ENCODE measurements around the gene POFUT1. TPM values are rescaled to one million over a fixed set of nuclear protein-coding genes. Genes with fewer than 3 reads are reported as not detected.

Gene POFUT1
- total and polyA plus RNA-seq, 2 of the 8 experiments (the other 6 are each of a cell fraction or from before 2014, with no cell fraction given) = 19.4 to 24.4 TPM

- TF ChIP-seq CHD7 (IDR thresholded peaks at IDR 0.05; ENCODE audit: insufficient replicate concordance, low read length) (no peak), ATF3 (IDR thresholded peaks at IDR 0.05; ENCODE audit: insufficient read depth, low read depth, low read length) (no peak), SUZ12 (IDR thresholded peaks at IDR 0.05; ENCODE audit: low read length) (no peak), KDM4A (IDR thresholded peaks at IDR 0.05; ENCODE audit: low read depth, low read length, severe bottlenecking) (no peak), YY1 (IDR thresholded peaks at IDR 0.05; ENCODE audit: low read depth, low read length) (no peak), CTBP2 (IDR thresholded peaks at IDR 0.05; ENCODE audit: borderline replicate concordance, insufficient read depth, insufficient read length, low read length) (no peak), GTF2F1 (IDR thresholded peaks at IDR 0.05; ENCODE audit: borderline replicate concordance, low read depth, low read length) (no peak), GABPA (IDR thresholded peaks at IDR 0.05; ENCODE audit: borderline replicate concordance, insufficient read depth, low read length) (no peak), TCF12 (IDR thresholded peaks at IDR 0.05; ENCODE audit: low read depth, low read length) (no peak)
Observed at GRCh38 chr20:32191422-32191821, 16.3 kb upstream of the POFUT1 start (continued).
